HCT116 (cell line): ENCODE data around the gene ANXA6. TPM values are rescaled to one million over a fixed set of nuclear protein-coding genes. Genes with fewer than 3 reads are reported as not detected.

Experiments
- ATAC-seq: fragments of 200-7000 bp; cut with Tn5 transposase; 2 replicates; pipeline ENCODE4 v1.9.1; 2020; ENCODE audit warnings: mild to moderate bottlenecking, moderate library complexity
- BruUV-seq: library from RNA; stranded (reverse); fragments of 400-500 nt; replicated peaks from 2 replicates; lab custom pipeline; 2021; lab: Mats Ljungman, UMichigan
- CTCF ChIA-PET: fragments of 300-600 bp; sonication (Branson Sonifier 250); formaldehyde crosslinking; loops from one replicate; lab custom pipeline; 2021; ENCODE audit warnings: antibody characterized with exemption; lab: Charles Lee
- POLR2A ChIA-PET: fragments of 300-600, 350-600 bp; sonication (Branson Sonifier 250); formaldehyde crosslinking; loops from one replicate; lab custom pipeline; 2021; ENCODE audit warnings: antibody characterized with exemption; lab: Charles Lee
- RAD21 ChIA-PET, 2 experiments: fragments of 300-600 bp; sonication (Branson Sonifier 250); formaldehyde crosslinking; loops; one replicate each; lab custom pipeline; 2023; ENCODE audit warnings: low total read pairs in 2 of 2; ENCODE audit not compliant: uncharacterized antibody in 2 of 2, unreplicated experiment in 2 of 2, low non-redundant PET in 1 of 2; lab: Charles Lee
- DNase-seq: peaks from one replicate; pipeline ENCODE4 v3.0.0-alpha.2; 2010; ENCODE audit warnings: low read depth, low spot score
- H2AFZ ChIP-seq: fragments of 200-600 bp; shearing (Covaris generic), sonication (generic); 2 replicates; pipeline ENCODE4 v1.6.1; 2017; ENCODE audit warnings: low read depth, mixed run types, mixed read lengths, antibody characterized with exemption, low read length; ENCODE audit not compliant: poor library complexity, severe bottlenecking
- H3K27ac ChIP-seq: 2 replicates; pipeline ENCODE4 v1.5.1; 2012; ENCODE audit warnings: low read depth, low read length
- H3K27me3 ChIP-seq: fragments of 200-600 bp; sonication (generic); 2 replicates; pipeline ENCODE4 v1.6.1; 2016; ENCODE audit warnings: mixed run types, low read length, mixed read lengths; ENCODE audit not compliant: insufficient read depth
- H3K36me3 ChIP-seq, 2 experiments: fragments of 200-500 bp in 1 of 2; fragments of 200-600 bp in 1 of 2; sonication (Bioruptor generic) in 1 of 2; sonication (generic) in 1 of 2; 2 replicates each; pipeline versions ENCODE4 v1.5.1 to v1.6.1; 2014 to 2016; ENCODE audit warnings: low read length in 2 of 2, inconsistent platforms in 1 of 2, mixed read lengths in 1 of 2, mixed run types in 1 of 2; ENCODE audit not compliant: insufficient read depth in 2 of 2, control insufficient read depth in 1 of 2
- H3K4me1 ChIP-seq, 2 experiments: fragments of 200-600 bp in 1 of 2; sonication (generic) in 1 of 2; 2 replicates each; pipeline versions ENCODE4 v1.5.1 to v1.6.1; 2012 to 2017; ENCODE audit warnings: low read length in 2 of 2, inconsistent platforms in 1 of 2, mild to moderate bottlenecking in 1 of 2, mixed read lengths in 1 of 2, mixed run types in 1 of 2, moderate library complexity in 1 of 2; ENCODE audit not compliant: insufficient read depth in 2 of 2, control insufficient read depth in 1 of 2
- H3K4me2 ChIP-seq: fragments of 200-600 bp; sonication (generic); 2 replicates; pipeline ENCODE4 v1.6.1; 2017; ENCODE audit warnings: mixed run types, low read length, mixed read lengths
- H3K4me3 ChIP-seq, 2 experiments: fragments of 200-600 bp in 1 of 2; sonication (generic) in 1 of 2; replicated peaks in 1 of 2; 2 replicates each; pipeline ENCODE4 v1.5.1; 2011 to 2016; ENCODE audit warnings: low read length in 2 of 2, control low read depth in 1 of 2, low read depth in 1 of 2, mild to moderate bottlenecking in 1 of 2, mixed read lengths in 1 of 2, mixed run types in 1 of 2
- H3K79me2 ChIP-seq: fragments of 200-600 bp; sonication (generic); 2 replicates; pipeline ENCODE4 v1.6.1; 2017; ENCODE audit warnings: mild to moderate bottlenecking, mixed run types, low read length, moderate library complexity, mixed read lengths; ENCODE audit not compliant: insufficient read depth
- H3K9ac ChIP-seq: fragments of 200-600 bp; sonication (generic); 2 replicates; pipeline ENCODE4 v1.6.1; 2016; ENCODE audit warnings: low read length, mixed read lengths
- H3K9me2 ChIP-seq: fragments of 200-600 bp; sonication (generic), shearing (Covaris generic); 2 replicates; pipeline ENCODE4 v1.6.1; 2017; ENCODE audit warnings: mixed run types, mild to moderate bottlenecking, moderate library complexity; ENCODE audit not compliant: insufficient read depth
- H3K9me3 ChIP-seq, 2 experiments: fragments of 200-500 bp in 1 of 2; fragments of 200-600 bp in 1 of 2; sonication (Bioruptor generic) in 1 of 2; sonication (generic) in 1 of 2; 2 replicates each; pipeline ENCODE4 v1.6.1; 2014 to 2017; ENCODE audit warnings: low read length in 2 of 2, mixed read lengths in 2 of 2, inconsistent platforms in 1 of 2, low read depth in 1 of 2, mild to moderate bottlenecking in 1 of 2, mixed run types in 1 of 2, moderate library complexity in 1 of 2; ENCODE audit not compliant: control insufficient read depth in 1 of 2, insufficient read depth in 1 of 2
- H4K20me1 ChIP-seq: fragments of 200-600 bp; sonication (generic), shearing (Covaris generic); 2 replicates; pipeline ENCODE4 v1.6.1; 2017; ENCODE audit warnings: mixed run types, mild to moderate bottlenecking, moderate library complexity; ENCODE audit not compliant: insufficient read depth
- ATF3 ChIP-seq: IDR thresholded peaks from 2 replicates; pipeline ENCODE4 v1.6.1; 2012
- CBX3 ChIP-seq: IDR thresholded peaks from 2 replicates; pipeline ENCODE4 v1.6.1; 2012; ENCODE audit warnings: low read depth
- CTCF ChIP-seq, 3 experiments: fragments of 200-600 bp in 1 of 3; sonication (generic) in 1 of 3; IDR thresholded peaks in 2 of 3; conservative IDR thresholded peaks in 1 of 3; 2 replicates each; pipeline ENCODE4 v1.5.1; 2012 to 2017; ENCODE audit warnings: low read depth in 2 of 3, low read length in 2 of 3, antibody characterized with exemption in 1 of 3, borderline replicate concordance in 1 of 3, control low read depth in 1 of 3, mild to moderate bottlenecking in 1 of 3, mixed read lengths in 1 of 3, mixed run types in 1 of 3, moderate library complexity in 1 of 3; ENCODE audit not compliant: insufficient read depth in 1 of 3
- EGR1 ChIP-seq: IDR thresholded peaks from 2 replicates; pipeline ENCODE4 v1.6.1; 2012; ENCODE audit warnings: low read depth
- ELF1 ChIP-seq: IDR thresholded peaks from 2 replicates; pipeline ENCODE4 v1.6.1; 2012; ENCODE audit warnings: low read depth, borderline replicate concordance
- MAX ChIP-seq: IDR thresholded peaks from 2 replicates; pipeline ENCODE4 v1.6.1; 2012
- POLR2AphosphoS5 ChIP-seq: IDR thresholded peaks from 2 replicates; pipeline ENCODE4 v1.6.1; 2011; ENCODE audit warnings: mild to moderate bottlenecking, low read depth, low read length, moderate library complexity
- RAD21 ChIP-seq: IDR thresholded peaks from 2 replicates; pipeline ENCODE4 v1.6.1; 2012; ENCODE audit warnings: low read depth, mild to moderate bottlenecking
- SIN3A ChIP-seq: IDR thresholded peaks from 2 replicates; pipeline ENCODE4 v1.6.1; 2012; ENCODE audit warnings: low read depth
- SP1 ChIP-seq: IDR thresholded peaks from 2 replicates; pipeline ENCODE4 v1.6.1; 2012; ENCODE audit warnings: low read depth
- SRF ChIP-seq: IDR thresholded peaks from 2 replicates; pipeline ENCODE4 v1.6.1; 2012; ENCODE audit warnings: low read depth
- TCF7L2 ChIP-seq: IDR thresholded peaks from 2 replicates; pipeline ENCODE4 v1.7.0; 2011; ENCODE audit warnings: borderline replicate concordance, inconsistent platforms; ENCODE audit not compliant: insufficient read depth, insufficient read length; ENCODE audit errors: extremely low read depth
- YY1 ChIP-seq: IDR thresholded peaks from 2 replicates; pipeline ENCODE4 v1.6.1; 2011; ENCODE audit warnings: low read length, low read depth, moderate library complexity, mild to moderate bottlenecking; ENCODE audit not compliant: insufficient replicate concordance; ENCODE audit errors: extremely low read depth
- ZFX ChIP-seq: fragments of 450-650 bp; IDR thresholded peaks from 2 replicates; pipeline ENCODE4 v1.6.1; 2017
- ZNF274 ChIP-seq: fragments of 200-500 bp; sonication (Bioruptor generic); IDR thresholded peaks from 2 replicates; pipeline ENCODE4 v1.6.1; 2014; ENCODE audit warnings: mild to moderate bottlenecking, low read depth, low read length, inconsistent platforms
- intact Hi-C: fragments of 100-400 bp; cut with micrococcal nuclease; formaldehyde crosslinking; loops from 2 replicates; pipeline ENCODE4 v1.10.0; 2022
- total RNA-seq: library from RNA; stranded (reverse); gene quantifications from one replicate; pipeline ENCODE4 v1.2.1, GENCODE V29; 2021; ENCODE audit not compliant: unreplicated experiment

ANXA6 gene
- total RNA-seq, 1 experiment from 2014 or later, result 71.9 TPM

- ChIA-PET POLR2A (no interaction called here), CTCF (no interaction called here), RAD21 (no interaction called here)
- BruUV-seq, result no TSS peak
- Histone ChIP-seq H3K27me3 (no peaks in the 10 kb centered on the region), H3K36me3 (no peaks in the 10 kb centered on the region), H3K4me3 (no peak overlapping the region), H3K4me1 (peaks cover 28 to 68% of the 10 kb centered on the region in 2 experiments), H4K20me1 (no peaks in the 10 kb centered on the region), H3K79me2 (peaks cover 38% of the 10 kb centered on the region), H2AFZ (no peak overlapping the region), H3K9me3 (no peaks in the 10 kb centered on the region), H3K27ac (no peak overlapping the region), H3K9me2 (no peaks in the 10 kb centered on the region), H3K9ac (no peak overlapping the region), H3K4me2 (no peak overlapping the region)
- DNase-seq (no peak), ATAC-seq (no peak)
- intact Hi-C loops, result no loop called here
- TF ChIP-seq POLR2AphosphoS5 (no peak), ZFX (no peak), CTCF (IDR thresholded peaks at IDR 0.05 in 2 of 3, conservative IDR thresholded peaks at IDR 0.05 in 1 of 3; ENCODE audit: borderline replicate concordance in 1 of 3, insufficient read depth in 1 of 3, low read depth in 2 of 3, low read length in 2 of 3) (no peak)
Measured at GRCh38 chr5:151078490-151079262, 78.9 kb downstream of the ANXA6 start.

GRCh38 chr5:151077967-151078366, 79.6 kb downstream of the ANXA6 start:
- ChIA-PET POLR2A (no interaction called here), RAD21 (no interaction called here)
- no peaks in the 10 kb centered on the region for H3K36me3 ChIP-seq
- no peak overlapping the region for H3K27ac ChIP-seq
- no peaks in the 10 kb centered on the region for H3K9me2 ChIP-seq
- H3K4me2 ChIP-seq, result no peak overlapping the region
- no peak for ATAC-seq
- H3K9me3 ChIP-seq, result no peaks in the 10 kb centered on the region
- intact Hi-C loops, result no loop called here
- H2AFZ ChIP-seq, result no peak overlapping the region
- H3K9ac ChIP-seq, result no peak overlapping the region
- peaks cover 45% of the 10 kb centered on the region for H3K79me2 ChIP-seq
- H3K4me1 ChIP-seq, result peaks cover 28 to 68% of the 10 kb centered on the region in 2 experiments
- no TSS peak for BruUV-seq
- no peak overlapping the region for H3K4me3 ChIP-seq
- no peaks in the 10 kb centered on the region for H4K20me1 ChIP-seq
- TF ChIP-seq ELF1, result no peak
- TF ChIP-seq YY1, result no peak
- no peak for TF ChIP-seq SIN3A
- TF ChIP-seq TCF7L2, result no peak
- no peak for TF ChIP-seq SRF
- TF ChIP-seq ATF3, result no peak
- no peak for TF ChIP-seq SP1
- no peak for TF ChIP-seq ZFX
- no peak for TF ChIP-seq MAX
- no peak for TF ChIP-seq RAD21
- no peak for TF ChIP-seq CBX3
- TF ChIP-seq EGR1, result no peak
- no peak for TF ChIP-seq ZNF274
- TF ChIP-seq, all 23 proteins: peak for 0
- H3K27me3 ChIP-seq, result no peaks in the 10 kb centered on the region
- DNase-seq, result no peak
- CTCF ChIA-PET, result no interaction called here
